ENCODE results near the gene CST6. TPM values are rescaled to one million over a fixed set of nuclear protein-coding genes. Genes with fewer than 3 reads are reported as not detected.

The CST6 gene
- total RNA-seq, 4 donors from 2014 or later: 734 to 2,600 (median 1,315) TPM

DNA sequence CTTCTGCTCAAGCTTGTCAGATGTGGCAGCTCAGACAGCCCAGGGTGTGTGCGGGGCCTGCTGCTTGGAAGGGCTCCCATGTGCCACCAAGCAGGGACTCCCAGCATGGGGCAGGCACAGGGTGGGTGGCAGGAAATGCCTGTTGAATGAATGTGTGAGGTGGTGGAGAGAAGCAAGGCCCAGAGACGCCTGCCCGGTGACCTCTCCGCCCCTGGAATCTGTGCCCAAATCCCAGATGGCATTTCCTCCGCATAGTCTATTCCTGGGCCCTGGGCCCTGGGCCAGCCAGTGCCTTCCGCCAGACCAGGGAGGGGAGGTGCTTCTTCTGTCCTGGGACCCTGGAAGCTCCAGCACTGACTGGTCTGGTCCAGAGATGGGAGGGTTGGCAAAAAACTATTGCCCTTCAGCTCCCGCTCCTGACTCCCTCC is 3.7 kb downstream of the CST6 start:
- intact Hi-C loops (cut with DNase I; ENCODE audit: low total_unique reads): no loop called here
- TF ChIP-seq, protein P1, sequence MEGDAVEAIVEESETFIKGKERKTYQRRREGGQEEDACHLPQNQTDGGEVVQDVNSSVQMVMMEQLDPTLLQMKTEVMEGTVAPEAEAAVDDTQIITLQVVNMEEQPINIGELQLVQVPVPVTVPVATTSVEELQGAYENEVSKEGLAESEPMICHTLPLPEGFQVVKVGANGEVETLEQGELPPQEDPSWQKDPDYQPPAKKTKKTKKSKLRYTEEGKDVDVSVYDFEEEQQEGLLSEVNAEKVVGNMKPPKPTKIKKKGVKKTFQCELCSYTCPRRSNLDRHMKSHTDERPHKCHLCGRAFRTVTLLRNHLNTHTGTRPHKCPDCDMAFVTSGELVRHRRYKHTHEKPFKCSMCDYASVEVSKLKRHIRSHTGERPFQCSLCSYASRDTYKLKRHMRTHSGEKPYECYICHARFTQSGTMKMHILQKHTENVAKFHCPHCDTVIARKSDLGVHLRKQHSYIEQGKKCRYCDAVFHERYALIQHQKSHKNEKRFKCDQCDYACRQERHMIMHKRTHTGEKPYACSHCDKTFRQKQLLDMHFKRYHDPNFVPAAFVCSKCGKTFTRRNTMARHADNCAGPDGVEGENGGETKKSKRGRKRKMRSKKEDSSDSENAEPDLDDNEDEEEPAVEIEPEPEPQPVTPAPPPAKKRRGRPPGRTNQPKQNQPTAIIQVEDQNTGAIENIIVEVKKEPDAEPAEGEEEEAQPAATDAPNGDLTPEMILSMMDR (IDR thresholded peaks at IDR 0.05): no peak
- TF ChIP-seq POLR2A (IDR thresholded peaks at IDR 0.05): no peak
- DNase-seq (ENCODE audit: low spot score in 2 of 2): no peak
- no peak overlapping the region for H3K4me3 ChIP-seq (ENCODE audit: low read depth, poor library complexity, severe bottlenecking)
- 67 to 75% methylated on average over 6 to 7 of the region's 7 CpGs for WGBS, 2 donors

DNA sequence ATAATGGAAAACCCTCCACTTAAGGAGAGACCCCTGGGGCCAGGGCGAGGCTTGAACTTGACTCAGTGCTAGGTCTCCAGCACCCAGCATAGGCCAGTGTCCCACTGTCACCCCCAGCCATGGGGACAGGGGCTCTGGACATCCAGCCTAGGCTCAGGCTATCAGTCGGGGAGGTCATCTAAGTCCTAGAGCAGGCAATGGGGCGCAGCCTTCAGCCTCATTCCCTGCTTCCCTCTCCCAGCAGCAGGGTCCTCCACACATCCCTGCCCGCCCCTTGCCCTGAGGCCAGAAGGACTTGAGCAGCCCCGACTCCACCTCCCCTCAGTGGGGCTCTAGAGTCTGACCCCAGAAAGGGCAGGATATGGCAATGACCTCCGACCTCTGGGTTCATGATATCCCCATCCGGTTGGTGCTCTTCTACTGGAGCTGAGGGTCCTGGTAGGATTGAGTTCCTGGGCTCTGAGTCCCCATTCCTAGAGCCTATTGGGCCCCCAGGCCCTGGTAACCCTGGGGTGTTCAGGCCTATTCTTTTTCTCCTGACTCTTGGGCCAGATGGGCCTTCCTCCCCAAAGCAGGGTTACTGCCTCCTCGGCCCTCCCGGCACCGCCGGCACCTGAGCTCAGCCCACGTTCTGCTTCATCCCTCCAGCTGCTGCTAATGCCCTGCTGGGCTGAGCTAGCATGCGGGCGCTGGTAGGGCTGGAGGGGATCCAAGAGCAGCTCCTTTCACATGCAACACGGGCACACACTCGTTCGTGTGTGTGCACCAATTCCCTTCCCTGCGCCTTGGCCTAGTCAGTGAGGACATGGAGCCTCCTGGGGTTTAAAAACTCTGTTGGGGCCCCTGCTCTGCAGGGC is 4.4 kb downstream of the CST6 start:
- intact Hi-C loops (cut with DNase I; ENCODE audit: low total_unique reads): no loop called here
- H3K4me3 ChIP-seq (ENCODE audit: low read depth, poor library complexity, severe bottlenecking): no peak overlapping the region
- DNase-seq (ENCODE audit: low spot score in 2 of 2): no peak
- 74 to 77% methylated on average over 17 of the region's 18 CpGs for WGBS, 2 donors
- TF ChIP-seq POLR2A (IDR thresholded peaks at IDR 0.05): no peak
- TF ChIP-seq, protein P1 (IDR thresholded peaks at IDR 0.05): no peak

DNA sequence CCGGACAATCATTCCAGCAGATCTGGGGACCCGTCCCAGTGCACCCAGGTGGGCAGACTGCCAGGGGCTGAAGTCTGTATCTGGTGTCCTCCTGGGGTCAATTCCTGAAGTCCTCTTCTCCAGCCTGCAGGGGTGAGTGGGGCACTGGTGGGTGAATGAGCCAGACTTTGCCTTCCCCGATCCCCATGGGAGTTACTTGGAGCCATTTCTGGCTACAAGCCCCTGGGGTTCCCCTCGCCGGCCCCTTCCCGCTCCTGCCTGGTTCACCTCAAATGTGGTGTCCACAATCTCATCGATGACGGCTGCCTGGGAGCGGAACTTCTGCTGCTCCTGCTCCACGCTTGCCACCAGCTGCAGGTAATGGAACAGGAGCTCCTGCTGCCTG is 5.0 kb downstream of the CST6 start:
- DNase-seq (ENCODE audit: low spot score in 2 of 2): no peak
- no peak for TF ChIP-seq POLR2A (IDR thresholded peaks at IDR 0.05)
- TF ChIP-seq, protein P1 (IDR thresholded peaks at IDR 0.05): no peak
- no peak overlapping the region for H3K4me3 ChIP-seq (ENCODE audit: low read depth, poor library complexity, severe bottlenecking)
- 84 to 90% methylated on average over 10 of the region's 10 CpGs for WGBS, 2 donors
- intact Hi-C loops (cut with DNase I; ENCODE audit: low total_unique reads): no loop called here

DNA sequence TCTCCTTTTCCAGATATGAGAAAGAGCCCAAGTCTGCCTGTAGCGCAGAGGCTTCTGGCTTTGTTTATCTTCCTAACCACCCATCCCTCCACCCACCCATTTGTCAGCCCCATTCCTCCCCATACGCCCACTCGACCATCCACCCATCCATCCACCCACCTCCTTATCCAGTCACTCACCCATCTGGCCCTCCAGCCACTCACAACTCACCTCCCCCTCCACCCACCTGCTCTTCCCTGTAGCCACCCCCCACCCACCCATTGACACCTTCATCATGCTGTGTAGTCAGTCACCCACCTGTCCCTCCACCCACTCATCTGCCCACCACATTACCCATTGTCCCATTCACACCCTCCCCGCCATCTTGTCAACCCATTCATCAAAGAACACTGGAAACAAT is 5.5 kb downstream of the CST6 start:
- intact Hi-C loops (cut with DNase I; ENCODE audit: low total_unique reads): no loop called here
- DNase-seq (ENCODE audit: low spot score in 2 of 2): no peak
- WGBS, 2 donors: 90 to 92% methylated on average over 4 of the region's 4 CpGs
- no peak overlapping the region for H3K4me3 ChIP-seq (ENCODE audit: low read depth, poor library complexity, severe bottlenecking)
- TF ChIP-seq POLR2A (IDR thresholded peaks at IDR 0.05): no peak
- TF ChIP-seq, protein P1 (IDR thresholded peaks at IDR 0.05): no peak

DNA sequence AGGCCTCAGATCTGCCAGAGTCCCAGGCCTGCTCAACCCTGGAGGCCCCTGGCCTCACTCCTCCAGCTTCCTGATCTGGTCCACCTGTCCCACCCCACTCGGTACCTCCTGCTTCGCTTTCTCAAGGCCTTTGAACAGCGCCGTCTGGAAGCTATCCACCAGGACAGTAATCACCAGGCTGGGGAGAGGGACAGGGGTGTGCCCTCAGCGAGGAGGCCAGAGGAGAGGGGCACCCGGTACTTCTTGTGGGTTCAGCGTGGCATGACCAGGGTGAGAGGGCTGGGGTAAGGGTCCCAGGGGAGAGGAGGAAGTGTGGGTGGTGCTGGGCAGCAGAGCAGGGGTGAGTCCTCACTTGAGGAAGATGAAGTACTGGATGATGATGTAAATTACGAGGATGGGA is 8.4 kb downstream of the CST6 start:
- no peak overlapping the region for H3K4me3 ChIP-seq (ENCODE audit: low read depth, poor library complexity, severe bottlenecking)
- TF ChIP-seq, protein P1 (IDR thresholded peaks at IDR 0.05): no peak
- no peak for TF ChIP-seq POLR2A (IDR thresholded peaks at IDR 0.05)
- intact Hi-C loops (cut with DNase I; ENCODE audit: low total_unique reads): no loop called here
- DNase-seq (ENCODE audit: low spot score in 2 of 2): no peak
- 72 to 74% methylated on average over 8 of the region's 8 CpGs for WGBS, 2 donors

All from lower leg skin (tissue), 4 donors.